Keratinocyte (primary cell): Measurements from ENCODE around the gene RAB3GAP2. TPM values are rescaled to one million over a fixed set of nuclear protein-coding genes. Genes with fewer than 3 reads are reported as not detected.

Source experiments
- DNase-seq: peaks from one replicate; pipeline ENCODE4 v3.0.0-alpha.2; 2011; ENCODE audit warnings: low read depth, missing footprints, low spot score
- FAIRE-seq: peaks from 2 replicates; lab custom pipeline; 2011; peaks lifted over from hg19 to GRCh38; lab: Jason Lieb, UNC
- H2AFZ ChIP-seq: 2 replicates; pipeline ENCODE4 v1.6.0; 2012; ENCODE audit warnings: low read length, control low read depth, inconsistent platforms; ENCODE audit not compliant: control insufficient read depth
- H3K27ac ChIP-seq: 2 replicates; pipeline ENCODE4 v1.5.1; 2011; ENCODE audit warnings: low read length; ENCODE audit not compliant: control insufficient read depth, insufficient read depth
- H3K27me3 ChIP-seq: 3 replicates; pipeline ENCODE4 v1.6.0; 2011; ENCODE audit warnings: low read length; ENCODE audit not compliant: control insufficient read depth, insufficient read depth; ENCODE audit errors: extremely low read depth
- H3K36me3 ChIP-seq, 2 experiments: 2 replicates in 1 of 2; 3 replicates in 1 of 2; pipeline ENCODE4 v1.5.1; 2011; ENCODE audit warnings: low read length in 2 of 2, mild to moderate bottlenecking in 1 of 2; ENCODE audit not compliant: control insufficient read depth in 2 of 2, insufficient read depth in 2 of 2; ENCODE audit errors: extremely low read depth in 1 of 2
- H3K4me1 ChIP-seq: 3 replicates; pipeline ENCODE4 v1.5.1; 2011; ENCODE audit warnings: low read length; ENCODE audit not compliant: control insufficient read depth, insufficient read depth; ENCODE audit errors: extremely low read depth
- H3K4me2 ChIP-seq: 3 replicates; pipeline ENCODE4 v1.6.0; 2011; ENCODE audit warnings: low read depth, low read length; ENCODE audit not compliant: control insufficient read depth, insufficient read depth; ENCODE audit errors: extremely low read depth
- H3K4me3 ChIP-seq, 3 experiments: fragments of 200-600 bp in 1 of 3; sonication (generic) in 1 of 3; 2 replicates in 2 of 3; 3 replicates in 1 of 3; pipeline ENCODE4 v1.5.1; 2011 to 2016; ENCODE audit warnings: low read length in 3 of 3, mild to moderate bottlenecking in 3 of 3, control low read depth in 2 of 3, inconsistent platforms in 1 of 3, low read depth in 1 of 3, mixed read lengths in 1 of 3, mixed run types in 1 of 3, moderate library complexity in 1 of 3; ENCODE audit not compliant: control insufficient read depth in 2 of 3, insufficient read depth in 2 of 3; ENCODE audit errors: extremely low read depth in 1 of 3
- H3K79me2 ChIP-seq: 2 replicates; pipeline ENCODE4 v1.6.0; 2012; ENCODE audit warnings: low read length; ENCODE audit not compliant: control insufficient read depth, insufficient read depth
- H3K9ac ChIP-seq: 3 replicates; pipeline ENCODE4 v1.6.0; 2011; ENCODE audit warnings: low read length; ENCODE audit not compliant: control insufficient read depth, insufficient read depth; ENCODE audit errors: extremely low read depth
- H3K9me1 ChIP-seq: 3 replicates; pipeline ENCODE4 v1.6.0; 2011; ENCODE audit warnings: low read length; ENCODE audit not compliant: control insufficient read depth, insufficient read depth; ENCODE audit errors: extremely low read depth
- H3K9me3 ChIP-seq: 2 replicates; pipeline ENCODE4 v1.5.1; 2012; ENCODE audit warnings: low read depth, low read length; ENCODE audit not compliant: control insufficient read depth
- H4K20me1 ChIP-seq: 3 replicates; pipeline ENCODE4 v1.6.0; 2011; ENCODE audit warnings: low read length; ENCODE audit not compliant: control insufficient read depth, insufficient read depth; ENCODE audit errors: extremely low read depth
- CTCF ChIP-seq, 3 experiments: IDR thresholded peaks in 1 of 3; conservative IDR thresholded peaks in 1 of 3; optimal IDR thresholded peaks in 1 of 3; 2 replicates in 2 of 3; 3 replicates in 1 of 3; pipeline versions ENCODE3 to v1.5.1; 2011; ENCODE audit warnings: low read length in 3 of 3, mild to moderate bottlenecking in 3 of 3, moderate library complexity in 2 of 3, control low read depth in 1 of 3, inconsistent platforms in 1 of 3; ENCODE audit not compliant: insufficient read depth in 2 of 3; ENCODE audit errors: extremely low read depth in 1 of 3
- EZH2 ChIP-seq: IDR thresholded peaks from one replicate; pipeline ENCODE4 v1.6.1; 2012; ENCODE audit warnings: inconsistent platforms, mild to moderate bottlenecking, low read length, moderate library complexity
- dilution Hi-C: fragments of 300-500 bp; cut with MboI; formaldehyde crosslinking; loops from one replicate; pipeline ENCODE4 v1.7.0; 2020; ENCODE audit warnings: low sequenced_read_pairs; ENCODE audit not compliant: extremely low pct_ligation_motif_present
- polyA plus RNA-seq, 5 experiments: library from polyadenylated mRNA; depleted of rRNA in 3 of 5; stranded (reverse) in 3 of 5; stranded (forward) in 1 of 5; unstranded in 1 of 5; fragments of >200 nt; gene quantifications; 1 replicate in 1 of 5; 2 replicates in 3 of 5; 3 replicates in 1 of 5; pipeline versions ENCODE4 v1.2.1 to v1.2.3, GENCODE V29; 2011 to 2012; ENCODE audit warnings: missing spikeins in 2 of 5, low read depth in 1 of 5, low replicate concordance in 1 of 5

RAB3GAP2 gene
- polyA plus RNA-seq, 1 donor (not counting 4 experiments of a cell fraction or from before 2014, with no cell fraction given), result 44.4 TPM

DNA sequence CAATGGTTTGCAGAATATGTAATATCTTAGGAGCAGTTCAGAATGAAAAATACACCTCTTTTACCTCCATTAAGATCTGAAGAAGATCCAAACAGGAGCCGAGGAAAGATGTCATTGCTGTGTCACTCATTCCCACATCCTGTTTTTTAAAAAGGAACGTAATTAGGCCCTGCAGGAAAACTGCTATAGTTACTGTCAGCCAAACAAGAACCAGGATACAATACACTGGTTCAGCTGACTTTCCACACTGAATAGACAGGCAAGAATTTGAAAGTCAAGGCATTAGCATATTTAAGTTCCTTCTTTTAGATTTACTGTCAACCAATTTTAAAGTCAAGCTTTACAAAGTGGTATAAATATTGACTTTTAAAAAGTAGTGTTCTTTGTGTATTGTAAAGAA is 114.5 kb downstream of the RAB3GAP2 start:
- no peak overlapping the region for H3K4me2 ChIP-seq
- no peaks in the 10 kb centered on the region for H3K27me3 ChIP-seq
- no peaks in the 10 kb centered on the region for H3K9me1 ChIP-seq
- no peaks in the 10 kb centered on the region for H3K4me1 ChIP-seq
- no peak overlapping the region for H3K9ac ChIP-seq
- no peak overlapping the region for H3K4me3 ChIP-seq
- no peak for DNase-seq
- H3K9me3 ChIP-seq, result no peaks in the 10 kb centered on the region
- dilution Hi-C loops, result no loop called here
- TF ChIP-seq EZH2, result no peak
- TF ChIP-seq CTCF (optimal IDR thresholded peaks at IDR 0.05 in 1 of 3, IDR thresholded peaks at IDR 0.05 in 1 of 3, conservative IDR thresholded peaks at IDR 0.05 in 1 of 3; ENCODE audit: extremely low read depth in 1 of 3, insufficient read depth in 2 of 3, low read length in 3 of 3), result no peak
- peaks cover 13 to 15% of the 10 kb centered on the region in 2 experiments for H3K36me3 ChIP-seq
- no peak overlapping the region for H2AFZ ChIP-seq
- FAIRE-seq, result no peak
- no peaks in the 10 kb centered on the region for H4K20me1 ChIP-seq
- no peak overlapping the region for H3K27ac ChIP-seq
- H3K79me2 ChIP-seq, result no peaks in the 10 kb centered on the region

DNA sequence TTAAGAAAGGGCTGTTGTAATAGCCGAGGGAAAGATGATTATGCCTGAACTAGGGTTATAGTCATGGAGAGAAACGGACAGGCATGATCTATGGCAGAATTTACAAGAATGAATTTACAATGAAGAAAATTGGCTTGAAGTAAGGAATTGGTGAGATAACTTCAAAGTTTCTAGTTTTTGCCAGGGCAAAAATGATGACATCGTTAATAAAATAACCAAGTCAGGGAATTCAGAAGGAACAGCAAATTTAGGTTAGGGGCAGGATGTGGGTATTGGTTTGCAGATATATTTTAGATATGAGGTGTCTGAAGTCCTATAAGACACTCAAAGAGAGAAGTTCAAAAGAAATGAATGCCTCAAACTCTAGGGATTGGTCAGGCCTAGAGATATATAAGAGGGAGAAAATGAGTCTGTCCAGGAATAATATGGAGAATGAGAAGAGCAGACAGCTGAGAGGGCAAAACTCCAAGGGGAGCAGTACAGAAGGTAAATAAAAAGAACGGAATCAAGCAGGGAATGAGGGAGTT is 115.6 kb downstream of the RAB3GAP2 start:
- Histone ChIP-seq H2AFZ (no peak overlapping the region), H3K4me3 (no peak overlapping the region), H3K9ac (no peak overlapping the region), H3K4me1 (no peaks in the 10 kb centered on the region), H3K4me2 (no peak overlapping the region), H3K9me1 (no peaks in the 10 kb centered on the region), H3K27ac (no peak overlapping the region), H3K36me3 (peaks cover 13 to 17% of the 10 kb centered on the region in 2 experiments), H3K9me3 (no peaks in the 10 kb centered on the region), H3K79me2 (no peaks in the 10 kb centered on the region), H3K27me3 (no peaks in the 10 kb centered on the region), H4K20me1 (no peaks in the 10 kb centered on the region)
- FAIRE-seq (no peak), DNase-seq (no peak)
- dilution Hi-C loops, result no loop called here
- TF ChIP-seq EZH2, result no peak
- TF ChIP-seq CTCF (optimal IDR thresholded peaks at IDR 0.05 in 1 of 3, IDR thresholded peaks at IDR 0.05 in 1 of 3, conservative IDR thresholded peaks at IDR 0.05 in 1 of 3; ENCODE audit: extremely low read depth in 1 of 3, insufficient read depth in 2 of 3, low read length in 3 of 3), result no peak
